22Rv1 (cell line): ENCODE measurements around the gene SIGLEC14.

Experiments used
- H3K27ac ChIP-seq: fragments of 450-650 bp; 2 replicates; pipeline ENCODE4 v1.5.1; 2017
- CTCF ChIP-seq: fragments of 450-650 bp; IDR thresholded peaks from 2 replicates; pipeline ENCODE4 v1.5.1; 2017; ENCODE audit warnings: mild to moderate bottlenecking
- ZFX ChIP-seq: fragments of 450-650 bp; IDR thresholded peaks from 2 replicates; pipeline ENCODE4 v1.6.1; 2017; ENCODE audit warnings: antibody characterized with exemption, borderline replicate concordance

The SIGLEC14 gene

GRCh38 chr19:51607920-51608562, 38.6 kb downstream of the SIGLEC14 start:
- TF ChIP-seq CTCF (peak; percentile 57), ZFX (no peak)
- no peak overlapping the region for H3K27ac ChIP-seq

DNA sequence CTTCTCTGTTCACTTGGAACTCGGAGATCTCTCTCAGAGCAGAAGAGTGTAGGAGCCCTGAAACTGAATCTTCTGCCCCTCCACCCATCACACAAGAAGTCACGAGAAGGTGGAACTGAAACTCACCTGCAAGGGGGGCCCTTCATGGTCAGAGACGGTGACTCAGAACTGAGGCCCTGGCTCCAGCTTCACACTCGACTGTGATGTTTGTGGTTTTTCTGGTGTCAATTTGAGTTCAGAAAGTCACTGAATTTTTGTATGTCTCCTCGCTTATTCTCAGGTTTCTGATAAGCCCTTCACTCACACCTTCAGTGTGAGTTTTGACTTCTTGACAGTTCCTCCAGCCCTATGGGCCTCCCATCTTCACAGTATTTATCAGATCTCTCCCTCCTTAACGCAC, 39.5 kb downstream of the SIGLEC14 start:
- H3K27ac ChIP-seq: no peak overlapping the region
- TF ChIP-seq ZFX (no peak), CTCF (no peak)

- no peak for TF ChIP-seq ZFX
- no peak for TF ChIP-seq CTCF
- H3K27ac ChIP-seq: no peak overlapping the region
Measured at GRCh38 chr19:51602189-51602854, 44.3 kb downstream of the SIGLEC14 start.

DNA sequence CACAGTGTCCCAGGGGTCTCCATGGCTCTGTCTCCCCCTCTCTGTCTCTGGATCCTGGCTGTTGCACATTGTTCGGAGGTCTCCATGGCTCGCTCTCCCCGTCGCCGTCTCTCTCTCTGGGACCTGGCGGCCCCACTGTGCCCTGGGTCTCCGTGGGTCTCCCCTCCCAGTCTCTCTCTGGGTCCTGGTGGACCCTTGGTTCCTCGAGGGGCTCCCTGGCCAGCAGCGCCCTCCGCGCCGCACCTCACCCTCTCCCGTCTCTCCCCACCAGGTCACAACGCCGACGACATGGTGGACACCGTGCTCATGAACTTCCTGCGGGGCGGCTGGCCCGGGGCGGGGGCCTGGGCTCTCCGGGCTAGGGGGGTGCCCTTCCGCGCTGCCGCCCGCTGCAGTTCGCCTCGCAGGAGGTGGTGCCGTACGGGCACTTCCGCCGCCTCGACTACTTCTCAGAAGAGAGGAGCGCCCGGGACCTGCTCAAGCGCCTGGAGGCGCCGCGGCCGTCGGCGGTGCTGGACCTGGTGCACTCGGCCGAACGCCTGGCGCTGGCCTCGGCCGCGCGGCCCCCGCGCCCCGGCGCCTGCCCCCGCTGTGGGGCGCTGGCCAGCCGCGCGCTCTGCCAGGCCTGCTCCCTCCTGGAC, 45.6 kb downstream of the SIGLEC14 start:
- H3K27ac ChIP-seq: no peak overlapping the region
- no peak for TF ChIP-seq ZFX
- no peak for TF ChIP-seq CTCF

GRCh38 chr19:51599084-51599483, 47.5 kb downstream of the SIGLEC14 start:
- TF ChIP-seq ZFX (no peak), CTCF (no peak)
- no peak overlapping the region for H3K27ac ChIP-seq

DNA sequence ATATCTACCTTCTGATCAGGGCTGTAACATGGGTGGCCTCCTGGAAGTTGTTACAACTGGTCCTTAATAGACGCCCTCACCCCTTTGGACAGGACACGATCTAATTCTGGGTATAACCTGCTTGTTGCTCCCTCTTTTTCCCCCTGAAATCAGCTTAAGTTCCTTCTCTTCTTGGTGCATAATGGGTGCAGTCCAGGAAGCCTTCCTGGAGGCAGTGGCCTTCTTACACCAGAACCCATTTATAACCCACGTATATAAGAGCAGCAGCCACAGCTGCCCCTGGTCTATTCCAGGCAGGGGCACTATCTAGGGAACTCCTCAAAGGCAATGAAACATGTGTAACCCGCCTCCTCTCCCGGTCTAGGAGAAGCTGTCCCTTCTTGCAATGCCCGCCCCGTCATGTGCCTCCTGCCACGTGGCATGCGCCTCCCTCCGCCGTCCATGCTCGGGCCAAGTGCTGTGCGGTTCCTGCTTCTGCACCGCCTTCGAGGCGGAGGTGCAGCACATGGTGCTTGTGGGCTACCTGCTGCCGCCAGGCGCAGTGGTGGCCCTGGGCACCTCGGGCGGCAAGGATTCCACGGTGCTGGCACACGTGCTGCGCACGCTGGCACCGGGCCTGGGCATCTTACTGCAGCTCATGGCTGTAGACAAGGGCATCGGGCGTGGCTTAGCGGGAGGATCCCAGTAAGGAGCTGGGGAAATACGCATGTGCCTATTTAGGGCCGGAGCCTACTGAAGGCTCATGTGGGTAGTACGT, 48.3 kb downstream of the SIGLEC14 start:
- TF ChIP-seq CTCF (no peak), ZFX (no peak)
- H3K27ac ChIP-seq: no peak overlapping the region
